Body of pancreas (tissue), 4 donors: ENCODE results near the gene TMEM14A. TPM values are rescaled to one million over a fixed set of nuclear protein-coding genes. Genes with fewer than 3 reads are reported as not detected.
"Not testable (repeated sequence)": the region's sequence is repeated elsewhere in the genome, so short reads cannot be mapped to it uniquely, and the experiment has no call there.

Experiments
- ATAC-seq: fragments of 150-250 bp; one replicate; pipeline ENCODE4 v1.9.1; 2016
- DNase-seq, 4 donors: peaks; one replicate each; pipeline ENCODE4 v3.0.0-alpha.2; 2019
- H3K27ac ChIP-seq, 4 donors: fragments of 200-600 bp; sonication (generic); 1 replicate in 3 of 4; 2 replicates in 1 of 4; pipeline versions ENCODE4 v1.5.1 to v1.6.1; 2016 to 2019; ENCODE audit warnings: mild to moderate bottlenecking in 1 of 4, mixed read lengths in 1 of 4, moderate library complexity in 1 of 4
- H3K27me3 ChIP-seq, 2 donors: fragments of 200-600 bp; sonication (generic); one replicate each; pipeline ENCODE4 v1.6.0; 2016; ENCODE audit warnings: mild to moderate bottlenecking in 1 of 2
- H3K36me3 ChIP-seq, 2 donors: fragments of 200-600 bp; sonication (generic); replicated peaks in 1 of 2; 2 replicates each; pipeline ENCODE4 v1.5.1; 2016; ENCODE audit warnings: low read depth in 2 of 2; ENCODE audit not compliant: insufficient read depth in 1 of 2
- H3K4me1 ChIP-seq: fragments of 200-600 bp; sonication (generic); one replicate; pipeline ENCODE4 v1.6.0; 2016
- H3K4me3 ChIP-seq, 2 donors: fragments of 200-600 bp; sonication (generic); 1 replicate in 1 of 2; 2 replicates in 1 of 2; pipeline ENCODE4 v1.5.1; 2016 to 2019
- H3K9me3 ChIP-seq, 3 donors: fragments of 200-600 bp; sonication (generic); 1 replicate in 2 of 3; 2 replicates in 1 of 3; pipeline ENCODE4 v1.5.1; 2016
- POLR2A ChIP-seq, 3 donors: fragments of 450-650 bp; IDR thresholded peaks; one replicate each; pipeline ENCODE4 v1.6.1; 2016; ENCODE audit warnings: antibody characterized with exemption in 3 of 3, mild to moderate bottlenecking in 2 of 3
- WGBS, 2 donors: methylation state at CpG; one replicate each; pipeline ENCODE4 v1.1.5; 2017; 5-methylcytosine and 5-hydroxymethylcytosine counted together
- intact Hi-C: fragments of 100-400 bp; cut with DNase I; formaldehyde crosslinking; loops from one replicate; pipeline ENCODE4 v1.15.1; 2023
- total RNA-seq, 2 donors: library from RNA; depleted of rRNA; stranded (reverse); fragments of >200 nt; gene quantifications; one replicate each; pipeline ENCODE4 v1.1.0, GENCODE V29; 2016
- TF ChIP-seq, protein P1 (sequence below), 7 experiments: fragments of 450-650 bp in 4 of 7; fragments of 200-600 bp in 3 of 7; sonication (generic) in 3 of 7; IDR thresholded peaks; one replicate each; pipeline ENCODE4 v1.5.1; 2016 to 2019; ENCODE audit warnings: antibody characterized with exemption in 7 of 7

Gene TMEM14A
- total RNA-seq, 2 donors from 2014 or later = 14.8 to 33.2 TPM

DNA sequence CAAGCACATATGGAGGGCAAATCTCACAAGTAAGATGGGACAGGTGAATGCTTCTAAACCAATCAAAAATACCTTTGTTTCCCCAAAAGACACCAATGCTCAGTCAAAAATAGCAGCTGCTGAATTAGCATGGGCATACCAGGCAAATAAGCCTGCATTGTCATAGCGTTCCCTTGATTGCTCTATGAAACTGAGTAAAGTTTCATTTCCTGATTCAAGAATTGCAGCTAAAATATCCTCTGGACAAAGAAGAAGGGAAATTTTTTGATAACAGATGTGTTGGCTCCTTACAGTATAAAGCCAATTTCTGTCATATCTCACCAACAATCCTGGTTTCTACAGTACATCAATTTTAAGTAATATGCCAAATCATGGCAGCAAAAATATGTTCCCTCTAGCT, 3.3 kb upstream of the TMEM14A start:
- Histone ChIP-seq H3K9me3 (no peaks in the 10 kb centered on the region), H3K27ac (no peak overlapping the region), H3K36me3 (no peaks in the 10 kb centered on the region), H3K4me3 (no peak overlapping the region), H3K27me3 (no peaks in the 10 kb centered on the region), H3K4me1 (peaks cover 44% of the 10 kb centered on the region)
- no peak for DNase-seq
- no peak for ATAC-seq
- no peak for TF ChIP-seq POLR2A (IDR thresholded peaks at IDR 0.05)
- TF ChIP-seq, protein P1, sequence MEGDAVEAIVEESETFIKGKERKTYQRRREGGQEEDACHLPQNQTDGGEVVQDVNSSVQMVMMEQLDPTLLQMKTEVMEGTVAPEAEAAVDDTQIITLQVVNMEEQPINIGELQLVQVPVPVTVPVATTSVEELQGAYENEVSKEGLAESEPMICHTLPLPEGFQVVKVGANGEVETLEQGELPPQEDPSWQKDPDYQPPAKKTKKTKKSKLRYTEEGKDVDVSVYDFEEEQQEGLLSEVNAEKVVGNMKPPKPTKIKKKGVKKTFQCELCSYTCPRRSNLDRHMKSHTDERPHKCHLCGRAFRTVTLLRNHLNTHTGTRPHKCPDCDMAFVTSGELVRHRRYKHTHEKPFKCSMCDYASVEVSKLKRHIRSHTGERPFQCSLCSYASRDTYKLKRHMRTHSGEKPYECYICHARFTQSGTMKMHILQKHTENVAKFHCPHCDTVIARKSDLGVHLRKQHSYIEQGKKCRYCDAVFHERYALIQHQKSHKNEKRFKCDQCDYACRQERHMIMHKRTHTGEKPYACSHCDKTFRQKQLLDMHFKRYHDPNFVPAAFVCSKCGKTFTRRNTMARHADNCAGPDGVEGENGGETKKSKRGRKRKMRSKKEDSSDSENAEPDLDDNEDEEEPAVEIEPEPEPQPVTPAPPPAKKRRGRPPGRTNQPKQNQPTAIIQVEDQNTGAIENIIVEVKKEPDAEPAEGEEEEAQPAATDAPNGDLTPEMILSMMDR (IDR thresholded peaks at IDR 0.05) = no peak
- 77 to 100% methylated on average over 1 of the region's 1 CpG for WGBS, 2 donors
- intact Hi-C loops = no loop called here

DNA sequence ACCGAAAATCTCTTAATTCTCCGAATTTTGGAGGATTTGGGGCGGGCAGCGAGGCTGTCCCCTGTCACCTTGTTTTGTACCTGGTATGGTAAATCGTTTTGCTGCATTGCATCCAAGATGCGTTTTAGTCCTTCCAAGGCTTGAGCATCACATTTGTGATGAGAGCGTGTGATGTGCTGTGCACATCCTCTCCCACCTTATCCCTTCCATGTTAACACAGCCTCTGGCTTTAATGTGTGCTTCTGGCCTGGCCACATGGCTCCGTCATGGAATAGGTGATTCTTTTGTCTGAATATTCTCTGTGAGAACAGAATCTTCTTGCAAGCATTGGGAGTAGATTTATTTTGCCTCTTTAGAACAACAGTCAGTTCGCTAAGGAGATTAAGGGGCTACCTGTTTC, 763 bp downstream of the TMEM14A start:
- ATAC-seq = no peak
- H3K9me3 ChIP-seq = no peaks in the 10 kb centered on the region
- H3K36me3 ChIP-seq = no peaks in the 10 kb centered on the region
- H3K4me3 ChIP-seq = peak overlapping the region in 1 of 2 donors; percentile 27
- 59 to 66% methylated on average over 9 of the region's 9 CpGs for WGBS, 2 donors
- H3K27me3 ChIP-seq = no peaks in the 10 kb centered on the region
- peaks cover 40% of the 10 kb centered on the region for H3K4me1 ChIP-seq
- no peak for TF ChIP-seq POLR2A (IDR thresholded peaks at IDR 0.05)
- TF ChIP-seq, protein P1 (IDR thresholded peaks at IDR 0.05) = no peak
- DNase-seq = no peak
- intact Hi-C loops = no loop called here
- peak overlapping the region in 1 of 4 donors; percentile 59 for H3K27ac ChIP-seq

DNA sequence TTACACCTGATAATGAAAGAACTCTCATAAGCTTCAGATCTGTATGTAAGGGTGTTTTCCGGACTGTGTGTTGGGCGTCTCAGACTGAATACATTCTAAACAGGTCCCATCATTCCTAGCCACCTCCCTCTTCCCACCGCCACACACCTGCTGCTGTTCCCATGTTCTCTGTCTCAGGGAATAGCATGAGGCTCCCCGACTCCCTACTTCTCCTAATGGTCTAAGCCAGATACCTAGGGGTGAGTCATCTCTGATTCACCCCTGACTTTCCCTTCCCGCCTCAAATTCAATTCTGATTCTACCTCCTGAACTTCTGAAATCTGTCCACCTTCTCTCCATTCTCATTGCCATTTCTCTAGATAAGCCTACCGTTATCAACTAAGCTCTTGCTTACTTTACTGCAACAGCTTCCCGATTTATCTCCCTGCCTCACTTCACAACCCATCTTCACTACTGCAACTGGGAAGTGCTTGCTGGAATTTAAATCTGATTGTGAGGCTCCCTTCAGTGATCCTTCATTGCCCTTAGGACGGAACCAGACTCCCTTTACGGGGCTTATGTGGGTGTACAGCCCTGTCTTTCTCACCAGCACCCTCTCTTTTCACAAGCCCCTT, 1.6 kb downstream of the TMEM14A start:
- peak; percentile 64 for ATAC-seq

DNA sequence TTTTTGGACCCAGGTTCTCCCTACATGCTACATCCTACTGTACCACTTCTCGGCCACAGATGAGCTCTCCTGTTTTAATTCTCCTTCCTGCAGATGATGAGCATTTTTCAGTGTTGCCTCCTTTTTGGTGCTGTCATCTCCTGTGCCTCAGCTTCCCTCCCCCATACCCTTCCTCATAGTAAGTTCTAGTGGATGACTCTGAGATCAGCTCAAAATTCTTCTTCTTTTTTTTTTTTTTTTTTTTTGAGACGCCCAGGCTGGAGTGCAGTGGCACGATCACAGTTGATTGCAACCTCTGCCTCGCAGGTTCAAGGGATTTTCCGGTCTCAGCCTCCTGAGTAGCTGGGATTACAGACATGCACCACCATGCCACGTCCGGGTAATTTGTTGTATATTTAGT, 3.8 kb downstream of the TMEM14A start:
- 77 to 78% methylated on average over 7 of the region's 7 CpGs for WGBS, 2 donors
- no peaks in the 10 kb centered on the region for H3K27me3 ChIP-seq
- H3K4me3 ChIP-seq = no peak overlapping the region
- no peak for DNase-seq
- no peaks in the 10 kb centered on the region for H3K9me3 ChIP-seq
- peaks cover 37% of the 10 kb centered on the region for H3K4me1 ChIP-seq
- TF ChIP-seq, protein P1 (IDR thresholded peaks at IDR 0.05) = no peak
- TF ChIP-seq POLR2A (IDR thresholded peaks at IDR 0.05) = no peak
- intact Hi-C loops = no loop called here
- H3K27ac ChIP-seq = no peak overlapping the region
- no peak for ATAC-seq
- no peaks in the 10 kb centered on the region for H3K36me3 ChIP-seq

More for the DNA sequence above, 1.6 kb downstream of the TMEM14A start:
- TF ChIP-seq, protein P1 (IDR thresholded peaks at IDR 0.05) = no peak
- TF ChIP-seq POLR2A (IDR thresholded peaks at IDR 0.05) = peak; percentile 21 to 42 (median 24)
- WGBS, 2 donors = 47 to 54% methylated on average over 9 of the region's 9 CpGs
- intact Hi-C loops = no loop called here
- Histone ChIP-seq H3K4me1 (peaks cover 37% of the 10 kb centered on the region), H3K36me3 (no peaks in the 10 kb centered on the region), H3K27ac (peak overlapping the region in 2 of 4 donors; percentile 59 to 67), H3K27me3 (no peaks in the 10 kb centered on the region), H3K4me3 (no peak overlapping the region), H3K9me3 (no peaks in the 10 kb centered on the region)
- peak; percentile 70 to 86 (median 82) for DNase-seq

DNA sequence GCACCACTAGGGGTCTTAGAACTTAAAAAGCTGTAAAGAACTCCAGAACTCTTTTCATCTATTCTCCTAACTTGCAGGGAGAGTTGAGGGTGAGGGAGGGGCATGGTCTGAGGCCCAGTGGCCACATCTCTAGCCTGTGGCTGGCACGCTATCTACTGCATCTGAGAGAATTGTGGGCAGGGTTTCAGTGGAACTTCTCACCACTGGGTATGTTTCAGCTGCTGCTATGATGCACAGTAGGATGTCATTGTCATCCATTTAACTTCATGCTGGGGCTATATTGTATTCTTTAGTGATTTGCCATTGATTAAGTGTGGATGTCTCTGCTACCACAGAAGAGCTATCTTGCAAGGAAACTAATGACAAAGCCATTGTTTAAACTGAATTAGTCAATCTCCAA, 4.5 kb downstream of the TMEM14A start:
- H3K9me3 ChIP-seq = no peaks in the 10 kb centered on the region
- WGBS, 2 donors = 82 to 100% methylated on average over 1 of the region's 1 CpG
- DNase-seq (no peak), ATAC-seq (no peak)
- intact Hi-C loops = no loop called here
- no peaks in the 10 kb centered on the region for H3K27me3 ChIP-seq
- peaks cover 36% of the 10 kb centered on the region for H3K4me1 ChIP-seq
- H3K27ac ChIP-seq = no peak overlapping the region
- no peaks in the 10 kb centered on the region for H3K36me3 ChIP-seq
- H3K4me3 ChIP-seq = no peak overlapping the region
- TF ChIP-seq, protein P1 (IDR thresholded peaks at IDR 0.05) = no peak
- TF ChIP-seq POLR2A (IDR thresholded peaks at IDR 0.05) = no peak

DNA sequence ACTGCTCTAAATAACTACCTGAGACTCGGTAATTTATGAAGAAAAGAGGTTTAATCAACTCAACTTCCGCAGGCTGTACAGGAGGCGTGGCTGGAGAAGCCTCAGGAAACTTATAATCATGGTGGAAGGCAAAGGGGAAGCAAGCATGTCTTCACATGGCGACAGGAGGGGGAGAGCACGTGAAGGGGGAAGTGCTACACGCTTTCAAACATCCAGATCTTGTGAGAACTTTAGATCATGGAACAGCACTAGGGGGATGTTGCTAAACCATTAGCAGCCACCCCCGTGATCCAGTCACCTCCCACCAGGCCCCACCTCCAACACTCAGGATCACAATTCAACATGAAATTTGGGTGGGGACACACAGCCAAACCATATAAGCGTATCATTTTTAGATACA, 5.7 kb downstream of the TMEM14A start:
- intact Hi-C loops, H3K9me3 ChIP-seq, H3K27ac ChIP-seq, H3K27me3 ChIP-seq, H3K36me3 ChIP-seq, H3K4me3 ChIP-seq, DNase-seq, ATAC-seq: not testable (repeated sequence)
- H3K4me1 ChIP-seq = peaks cover 27% of the 10 kb centered on the region
- 69 to 94% methylated on average over 8 of the region's 8 CpGs for WGBS, 2 donors
